ENCODE data around the gene SSTR3. TPM values are rescaled to one million over a fixed set of nuclear protein-coding genes. Genes with fewer than 3 reads are reported as not detected.

Gene SSTR3
- total RNA-seq, 1 experiment from 2014 or later = 0.08 TPM

DNA sequence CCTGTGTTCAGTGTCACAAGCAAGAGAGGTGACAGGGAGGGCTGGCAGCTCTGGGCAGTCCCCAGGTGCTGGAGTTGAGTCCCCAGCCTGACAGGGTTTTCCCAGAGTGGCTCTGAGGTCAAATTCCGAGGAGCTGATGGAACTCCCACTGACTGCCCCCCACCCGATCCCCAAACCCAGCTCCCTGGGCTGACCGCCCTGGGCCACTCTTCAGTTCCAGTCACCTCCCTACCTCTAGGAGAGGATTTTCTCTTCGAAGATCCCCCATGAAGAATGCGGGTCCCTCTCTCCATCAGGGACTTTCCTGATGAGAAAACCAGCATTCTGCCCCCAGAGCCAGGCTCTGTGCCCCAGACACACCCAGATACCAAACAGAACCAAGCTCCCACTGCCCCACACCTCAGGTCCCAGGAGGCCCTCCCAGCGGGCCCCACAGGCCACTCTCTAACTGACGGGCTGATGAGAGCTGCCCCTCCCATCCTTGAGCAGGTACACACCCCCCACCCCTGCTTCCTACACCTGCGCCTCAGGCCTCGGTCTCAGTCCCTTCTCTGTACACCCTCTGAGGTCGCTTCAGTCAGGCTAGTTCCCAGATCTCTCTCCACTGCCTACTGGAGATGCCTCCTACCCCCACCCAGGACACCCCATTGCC lies 43.9 kb upstream of the SSTR3 start:
- no peak overlapping the region for H3K4me3 ChIP-seq (ENCODE audit: low read depth in 2 of 2, low read length in 2 of 2)
- ChIA-PET POLR2A (interaction anchor here (0.7 kb wide), 1 partner anchor 389 kb away, joined by 5 read pairs; no protein-coding TSS in a partner anchor), CTCF (no interaction called here)
- H3K9me3 ChIP-seq (ENCODE audit: control insufficient read depth, insufficient read depth, low read depth, low read length) = no peaks in the 10 kb centered on the region
- H3K27me3 ChIP-seq (ENCODE audit: control insufficient read depth, insufficient read depth, low read length) = no peaks in the 10 kb centered on the region
- intact Hi-C loops (cut with micrococcal nuclease; ENCODE audit: unreplicated experiment) (no loop called here), in situ Hi-C loops (cut with HindIII; ENCODE audit: low pct_unique_long_range_greater_than_20kb, low sequenced_read_pairs) (no loop called here)
- ATAC-seq (peak; percentile 37; the same call in 1 of the 2 replicates), DNase-seq (ENCODE audit: low read depth, low spot score) (no peak)
- TF ChIP-seq TCF7L2 (IDR thresholded peaks at IDR 0.05; ENCODE audit: low read depth, low read length) (no peak), POLR2AphosphoS5 (IDR thresholded peaks at IDR 0.05; ENCODE audit: low read depth, low read length) (no peak), SIN3A (IDR thresholded peaks at IDR 0.05; ENCODE audit: borderline replicate concordance, insufficient read depth, low read depth, low read length) (no peak)
- TF ChIP-seq, protein P1, sequence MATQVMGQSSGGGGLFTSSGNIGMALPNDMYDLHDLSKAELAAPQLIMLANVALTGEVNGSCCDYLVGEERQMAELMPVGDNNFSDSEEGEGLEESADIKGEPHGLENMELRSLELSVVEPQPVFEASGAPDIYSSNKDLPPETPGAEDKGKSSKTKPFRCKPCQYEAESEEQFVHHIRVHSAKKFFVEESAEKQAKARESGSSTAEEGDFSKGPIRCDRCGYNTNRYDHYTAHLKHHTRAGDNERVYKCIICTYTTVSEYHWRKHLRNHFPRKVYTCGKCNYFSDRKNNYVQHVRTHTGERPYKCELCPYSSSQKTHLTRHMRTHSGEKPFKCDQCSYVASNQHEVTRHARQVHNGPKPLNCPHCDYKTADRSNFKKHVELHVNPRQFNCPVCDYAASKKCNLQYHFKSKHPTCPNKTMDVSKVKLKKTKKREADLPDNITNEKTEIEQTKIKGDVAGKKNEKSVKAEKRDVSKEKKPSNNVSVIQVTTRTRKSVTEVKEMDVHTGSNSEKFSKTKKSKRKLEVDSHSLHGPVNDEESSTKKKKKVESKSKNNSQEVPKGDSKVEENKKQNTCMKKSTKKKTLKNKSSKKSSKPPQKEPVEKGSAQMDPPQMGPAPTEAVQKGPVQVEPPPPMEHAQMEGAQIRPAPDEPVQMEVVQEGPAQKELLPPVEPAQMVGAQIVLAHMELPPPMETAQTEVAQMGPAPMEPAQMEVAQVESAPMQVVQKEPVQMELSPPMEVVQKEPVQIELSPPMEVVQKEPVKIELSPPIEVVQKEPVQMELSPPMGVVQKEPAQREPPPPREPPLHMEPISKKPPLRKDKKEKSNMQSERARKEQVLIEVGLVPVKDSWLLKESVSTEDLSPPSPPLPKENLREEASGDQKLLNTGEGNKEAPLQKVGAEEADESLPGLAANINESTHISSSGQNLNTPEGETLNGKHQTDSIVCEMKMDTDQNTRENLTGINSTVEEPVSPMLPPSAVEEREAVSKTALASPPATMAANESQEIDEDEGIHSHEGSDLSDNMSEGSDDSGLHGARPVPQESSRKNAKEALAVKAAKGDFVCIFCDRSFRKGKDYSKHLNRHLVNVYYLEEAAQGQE (IDR thresholded peaks at IDR 0.05; ENCODE audit: insufficient read depth in 1 of 2, low read depth in 2 of 2, low read length in 1 of 2) = no peak
- TF ChIP-seq, protein P2, sequence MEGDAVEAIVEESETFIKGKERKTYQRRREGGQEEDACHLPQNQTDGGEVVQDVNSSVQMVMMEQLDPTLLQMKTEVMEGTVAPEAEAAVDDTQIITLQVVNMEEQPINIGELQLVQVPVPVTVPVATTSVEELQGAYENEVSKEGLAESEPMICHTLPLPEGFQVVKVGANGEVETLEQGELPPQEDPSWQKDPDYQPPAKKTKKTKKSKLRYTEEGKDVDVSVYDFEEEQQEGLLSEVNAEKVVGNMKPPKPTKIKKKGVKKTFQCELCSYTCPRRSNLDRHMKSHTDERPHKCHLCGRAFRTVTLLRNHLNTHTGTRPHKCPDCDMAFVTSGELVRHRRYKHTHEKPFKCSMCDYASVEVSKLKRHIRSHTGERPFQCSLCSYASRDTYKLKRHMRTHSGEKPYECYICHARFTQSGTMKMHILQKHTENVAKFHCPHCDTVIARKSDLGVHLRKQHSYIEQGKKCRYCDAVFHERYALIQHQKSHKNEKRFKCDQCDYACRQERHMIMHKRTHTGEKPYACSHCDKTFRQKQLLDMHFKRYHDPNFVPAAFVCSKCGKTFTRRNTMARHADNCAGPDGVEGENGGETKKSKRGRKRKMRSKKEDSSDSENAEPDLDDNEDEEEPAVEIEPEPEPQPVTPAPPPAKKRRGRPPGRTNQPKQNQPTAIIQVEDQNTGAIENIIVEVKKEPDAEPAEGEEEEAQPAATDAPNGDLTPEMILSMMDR (IDR thresholded peaks at IDR 0.05) = no peak
- no peak overlapping the region for H3K27ac ChIP-seq (ENCODE audit: low read length)
- no TSS peak for BruUV-seq (replicated peaks)
- no peaks in the 10 kb centered on the region for H3K36me3 ChIP-seq (ENCODE audit: control insufficient read depth, insufficient read depth, low read length)
- H3K4me1 ChIP-seq (ENCODE audit: control insufficient read depth, insufficient read depth, low read length) = peaks cover 19% of the 10 kb centered on the region

DNA sequence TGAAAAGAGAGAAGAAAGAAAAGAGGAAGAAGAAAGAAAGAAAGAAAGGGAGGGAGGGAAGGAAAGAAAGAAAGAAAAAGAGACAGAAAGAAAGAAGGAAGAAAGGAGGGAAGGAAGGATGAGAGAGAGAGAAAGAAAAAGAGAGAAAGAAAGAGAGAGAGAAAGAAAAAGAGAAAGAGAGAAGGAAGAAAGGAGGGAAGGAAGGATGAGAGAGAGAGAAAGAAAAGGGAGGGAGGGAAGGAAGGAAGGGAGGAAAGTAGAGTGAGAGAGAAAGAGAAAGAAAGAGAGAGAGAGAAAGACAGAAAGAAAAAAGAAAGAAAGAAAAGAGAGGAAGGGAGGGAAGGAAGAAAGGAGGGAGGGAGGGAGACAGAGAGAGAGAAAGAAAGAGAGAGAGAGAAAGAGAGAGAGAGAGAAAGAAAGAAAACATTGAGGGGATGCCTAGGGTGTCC lies 43.3 kb upstream of the SSTR3 start:
- no peak overlapping the region for H3K4me3 ChIP-seq (ENCODE audit: low read depth in 2 of 2, low read length in 2 of 2)
- no peaks in the 10 kb centered on the region for H3K36me3 ChIP-seq (ENCODE audit: control insufficient read depth, insufficient read depth, low read length)
- DNase-seq (ENCODE audit: low read depth, low spot score) (no peak), ATAC-seq (no peak)
- no TSS peak for BruUV-seq (replicated peaks)
- no peaks in the 10 kb centered on the region for H3K27me3 ChIP-seq (ENCODE audit: control insufficient read depth, insufficient read depth, low read length)
- intact Hi-C loops (cut with micrococcal nuclease; ENCODE audit: unreplicated experiment) (no loop called here), in situ Hi-C loops (cut with HindIII; ENCODE audit: low pct_unique_long_range_greater_than_20kb, low sequenced_read_pairs) (no loop called here)
- ChIA-PET CTCF (no interaction called here), POLR2A (interaction anchor here (0.7 kb wide), 1 partner anchor 388 kb away, joined by 5 read pairs; no protein-coding TSS in a partner anchor)
- H3K9me3 ChIP-seq (ENCODE audit: control insufficient read depth, insufficient read depth, low read depth, low read length) = no peaks in the 10 kb centered on the region
- TF ChIP-seq, protein P1 (IDR thresholded peaks at IDR 0.05; ENCODE audit: insufficient read depth in 1 of 2, low read depth in 2 of 2, low read length in 1 of 2) = no peak
- TF ChIP-seq, protein P2 (IDR thresholded peaks at IDR 0.05) = no peak
- TF ChIP-seq TCF7L2 (IDR thresholded peaks at IDR 0.05; ENCODE audit: low read depth, low read length) = no peak
- no peak for TF ChIP-seq SIN3A (IDR thresholded peaks at IDR 0.05; ENCODE audit: borderline replicate concordance, insufficient read depth, low read depth, low read length)
- H3K4me1 ChIP-seq (ENCODE audit: control insufficient read depth, insufficient read depth, low read length) = peaks cover 18% of the 10 kb centered on the region
- no peak overlapping the region for H3K27ac ChIP-seq (ENCODE audit: low read length)

Measured in Panc1 (cell line).